ENCODE results near the gene CTSH. TPM values are rescaled to one million over a fixed set of nuclear protein-coding genes. Genes with fewer than 3 reads are reported as not detected.

CTSH gene
- total RNA-seq: 1.0 and 1.6 TPM in 2 replicates

GRCh38 chr15:78944669-78945407 is at the start of gene CTSH:
Gene CTSH (minus strand): TSS chr15:78945046. CDS start chr15:78944981, 65 bp downstream.

GRCh38 chr15:78872155-78872971 is 72.5 kb downstream of the CTSH start, which contains the start of gene MORF4L1:
Gene MORF4L1 (plus strand): TSS chr15:78872890. CDS start chr15:78873018, 128 bp downstream.

Other genes with a start within 250 kb of the CTSH start
- 10.7 and 22.8 TPM in 2 replicates for gene ADAMTS7, start 133.6 kb downstream of the CTSH start, total RNA-seq
- 280 and 326 TPM in 2 replicates for gene MORF4L1, start 72.2 kb downstream of the CTSH start, total RNA-seq
- not detected in 2 replicates for gene RASGRF1, start 145.7 kb upstream of the CTSH start, total RNA-seq

All from endothelial cell of coronary artery (primary cell).